ENCODE data around the gene ITGAD. TPM values are rescaled to one million over a fixed set of nuclear protein-coding genes. Genes with fewer than 3 reads are reported as not detected.

Gene ITGAD
- total RNA-seq, 3 donors from 2014 or later (not counting 1 experiment from before 2014, with no cell fraction given) = 1.0 to 2.9 (median 2.2) TPM

DNA sequence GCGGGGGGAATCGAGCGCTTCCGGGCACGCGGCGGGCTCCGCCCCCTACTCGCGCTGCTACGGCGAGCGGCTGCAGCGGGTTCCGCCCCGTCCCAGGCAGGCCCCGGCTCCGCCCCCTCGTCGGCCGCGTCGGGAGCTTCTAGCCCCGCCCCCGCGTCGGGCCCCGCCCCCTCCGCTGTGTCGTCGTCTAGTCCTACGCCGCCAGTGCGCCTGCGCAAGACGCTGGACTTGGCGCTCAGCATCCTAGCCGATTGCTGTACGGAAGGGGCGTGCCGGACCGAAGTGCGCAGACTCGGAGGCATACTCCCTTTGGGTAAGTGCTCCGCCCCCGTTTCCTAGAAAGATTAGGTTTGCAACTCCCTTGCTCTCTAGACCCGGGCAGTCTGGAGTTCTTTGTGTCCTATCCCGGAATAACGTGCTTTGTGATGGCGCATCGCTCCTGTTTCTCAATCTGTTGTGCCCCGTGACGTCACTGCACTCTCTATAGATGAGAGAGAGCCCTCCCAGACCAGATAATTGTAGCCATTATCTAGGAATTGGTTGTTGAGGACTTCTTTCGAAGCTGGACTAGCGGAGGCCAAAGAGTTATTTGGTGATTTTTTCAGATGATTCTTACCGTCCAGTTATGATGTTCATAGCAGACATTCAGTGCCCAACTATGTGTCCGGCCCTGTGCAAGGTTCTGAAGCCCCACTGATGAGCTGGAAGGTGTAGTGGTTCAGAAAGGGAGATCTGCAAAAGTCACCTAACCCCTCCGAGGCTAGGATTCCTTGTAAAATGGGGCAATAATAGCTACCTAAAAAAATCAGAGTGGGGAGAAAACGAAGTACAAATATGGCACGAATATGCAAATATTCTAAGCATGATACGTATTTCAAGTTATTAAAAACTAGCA, 66.8 kb downstream of the ITGAD start:
- intact Hi-C loops (cut with micrococcal nuclease) = loop anchor here (1.0 to 10.0 kb wide), 5 partner anchors 95 to 427 kb away; partner anchors contain the start of genes FUS, STX4 and ZNF267
- Mint-ChIP-seq H3K9me3 (no peaks in the 10 kb centered on the region), H3K4me3 (peak overlapping the region; percentile 94), H3K27ac (peak overlapping the region; percentile 94 to 97), H3K4me1 (peaks cover 25 to 37% of the 10 kb centered on the region in 2 donors), H3K36me3 (no peaks in the 10 kb centered on the region), H3K27me3 (ENCODE audit: low read depth in 2 of 2) (no peaks in the 10 kb centered on the region)
- Histone ChIP-seq H3K4me1 (ENCODE audit: control insufficient read depth, insufficient read depth, low read length) (peaks cover 51% of the 10 kb centered on the region), H3K27me3 (ENCODE audit: control insufficient read depth, insufficient read depth, low read length) (no peaks in the 10 kb centered on the region), H3K4me3 (ENCODE audit: low read length) (peak overlapping the region; percentile 85), H3K27ac (ENCODE audit: low read length) (peak overlapping the region; percentile 97), H3K36me3 (ENCODE audit: control insufficient read depth, insufficient read depth, low read length) (peaks cover 24% of the 10 kb centered on the region), H3K9me3 (ENCODE audit: control insufficient read depth, insufficient read depth, low read length) (no peaks in the 10 kb centered on the region)
- DNase-seq (peak; percentile 100), ATAC-seq (peak; percentile 79 to 94 (median 80))
- TF ChIP-seq, protein P1, sequence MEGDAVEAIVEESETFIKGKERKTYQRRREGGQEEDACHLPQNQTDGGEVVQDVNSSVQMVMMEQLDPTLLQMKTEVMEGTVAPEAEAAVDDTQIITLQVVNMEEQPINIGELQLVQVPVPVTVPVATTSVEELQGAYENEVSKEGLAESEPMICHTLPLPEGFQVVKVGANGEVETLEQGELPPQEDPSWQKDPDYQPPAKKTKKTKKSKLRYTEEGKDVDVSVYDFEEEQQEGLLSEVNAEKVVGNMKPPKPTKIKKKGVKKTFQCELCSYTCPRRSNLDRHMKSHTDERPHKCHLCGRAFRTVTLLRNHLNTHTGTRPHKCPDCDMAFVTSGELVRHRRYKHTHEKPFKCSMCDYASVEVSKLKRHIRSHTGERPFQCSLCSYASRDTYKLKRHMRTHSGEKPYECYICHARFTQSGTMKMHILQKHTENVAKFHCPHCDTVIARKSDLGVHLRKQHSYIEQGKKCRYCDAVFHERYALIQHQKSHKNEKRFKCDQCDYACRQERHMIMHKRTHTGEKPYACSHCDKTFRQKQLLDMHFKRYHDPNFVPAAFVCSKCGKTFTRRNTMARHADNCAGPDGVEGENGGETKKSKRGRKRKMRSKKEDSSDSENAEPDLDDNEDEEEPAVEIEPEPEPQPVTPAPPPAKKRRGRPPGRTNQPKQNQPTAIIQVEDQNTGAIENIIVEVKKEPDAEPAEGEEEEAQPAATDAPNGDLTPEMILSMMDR (IDR thresholded peaks at IDR 0.05) = no peak
- WGBS (ENCODE audit: insufficient coverage) = 4% methylated on average over 61 of the region's 61 CpGs

DNA sequence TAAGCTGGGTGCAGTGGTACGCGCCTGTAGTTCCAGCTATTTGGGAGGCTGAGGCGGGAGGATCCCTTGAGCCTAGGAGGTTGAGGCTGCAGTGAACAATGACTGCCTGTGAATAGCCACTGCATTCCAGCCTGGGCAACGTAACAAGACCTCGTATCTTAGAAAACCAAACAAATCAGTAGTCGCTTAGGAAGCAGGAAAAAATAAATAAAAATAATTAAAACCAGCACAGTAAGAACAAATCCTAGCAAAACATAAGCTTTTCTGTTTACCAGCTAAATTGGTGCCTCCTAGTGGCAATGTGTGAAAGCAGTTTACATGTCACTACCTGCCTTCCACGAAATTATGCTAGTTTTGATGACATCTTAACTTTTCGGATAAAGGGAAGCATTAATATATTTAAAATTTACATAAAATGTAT, 67.5 kb downstream of the ITGAD start:
- ATAC-seq (no peak), DNase-seq (peak in 1 of 2 donors; percentile 73)
- Mint-ChIP-seq H3K36me3 (no peaks in the 10 kb centered on the region), H3K27me3 (ENCODE audit: low read depth in 2 of 2) (no peaks in the 10 kb centered on the region), H3K27ac (peak overlapping the region; percentile 94 to 97), H3K4me3 (peak overlapping the region; percentile 94), H3K9me3 (no peaks in the 10 kb centered on the region), H3K4me1 (peaks cover 19 to 30% of the 10 kb centered on the region in 2 donors)
- Histone ChIP-seq H3K9me3 (ENCODE audit: control insufficient read depth, insufficient read depth, low read length) (no peaks in the 10 kb centered on the region), H3K27me3 (ENCODE audit: control insufficient read depth, insufficient read depth, low read length) (no peaks in the 10 kb centered on the region), H3K4me1 (ENCODE audit: control insufficient read depth, insufficient read depth, low read length) (peaks cover 45% of the 10 kb centered on the region), H3K4me3 (ENCODE audit: low read length) (no peak overlapping the region), H3K27ac (ENCODE audit: low read length) (no peak overlapping the region), H3K36me3 (ENCODE audit: control insufficient read depth, insufficient read depth, low read length) (peaks cover 28% of the 10 kb centered on the region)
- TF ChIP-seq, protein P1 (IDR thresholded peaks at IDR 0.05) = peak; percentile 67
- 68% methylated on average over 5 of the region's 8 CpGs for WGBS (ENCODE audit: insufficient coverage)
- intact Hi-C loops (cut with micrococcal nuclease) = no loop called here

DNA sequence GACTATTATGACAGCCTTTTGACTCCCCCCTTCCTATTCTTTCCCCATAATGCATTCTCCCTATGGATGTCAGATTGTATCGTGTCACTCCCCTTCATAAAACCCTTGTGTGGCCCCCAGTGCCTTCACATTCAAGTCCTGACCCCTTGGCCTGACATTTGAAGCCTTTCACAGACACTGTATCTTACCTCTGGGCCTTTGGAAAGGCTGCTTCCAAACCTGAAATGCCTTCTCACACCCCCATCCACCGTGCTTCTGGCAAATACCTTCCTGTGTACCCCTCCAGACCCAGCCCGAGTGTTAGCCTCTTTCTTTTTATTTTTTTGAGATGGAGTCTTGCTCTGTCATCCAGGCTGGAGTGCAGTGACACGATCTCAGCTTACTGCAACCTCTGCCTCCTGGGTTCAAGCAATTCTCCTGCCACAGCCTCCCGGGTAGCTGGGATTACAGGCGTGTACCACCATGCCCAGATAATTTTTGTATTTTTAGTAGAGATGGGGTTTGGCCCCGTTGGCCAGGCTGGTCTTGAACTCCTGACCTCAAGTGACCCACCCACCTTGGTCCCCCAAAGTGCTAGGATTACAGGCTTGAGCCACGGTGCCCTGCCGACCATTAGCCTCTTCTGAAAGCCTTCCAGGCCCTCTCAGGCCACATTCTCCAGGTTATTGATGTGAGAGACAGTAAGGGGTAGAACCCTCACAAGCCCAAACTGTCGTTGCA, 68.2 kb downstream of the ITGAD start:
- Histone ChIP-seq H3K27me3 (ENCODE audit: control insufficient read depth, insufficient read depth, low read length) (no peaks in the 10 kb centered on the region), H3K9me3 (ENCODE audit: control insufficient read depth, insufficient read depth, low read length) (no peaks in the 10 kb centered on the region), H3K36me3 (ENCODE audit: control insufficient read depth, insufficient read depth, low read length) (peaks cover 35% of the 10 kb centered on the region), H3K27ac (ENCODE audit: low read length) (no peak overlapping the region), H3K4me1 (ENCODE audit: control insufficient read depth, insufficient read depth, low read length) (peaks cover 37% of the 10 kb centered on the region), H3K4me3 (ENCODE audit: low read length) (no peak overlapping the region)
- WGBS (ENCODE audit: insufficient coverage) = 84% methylated on average over 6 of the region's 10 CpGs
- TF ChIP-seq, protein P1 (IDR thresholded peaks at IDR 0.05) = no peak
- no peak overlapping the region for H3K4me3 Mint-ChIP-seq
- H3K27ac Mint-ChIP-seq = peak overlapping the region; percentile 87 to 97
- DNase-seq (no peak), ATAC-seq (no peak)
- no peaks in the 10 kb centered on the region for H3K27me3 Mint-ChIP-seq (ENCODE audit: low read depth in 2 of 2)
- intact Hi-C loops (cut with micrococcal nuclease) = no loop called here
- H3K9me3 Mint-ChIP-seq = no peaks in the 10 kb centered on the region
- no peaks in the 10 kb centered on the region for H3K36me3 Mint-ChIP-seq
- H3K4me1 Mint-ChIP-seq = peaks cover 15 to 24% of the 10 kb centered on the region in 2 donors
